Osteoblast (primary cell): ENCODE data around the gene PLA2R1. TPM values are rescaled to one million over a fixed set of nuclear protein-coding genes. Genes with fewer than 3 reads are reported as not detected.

Experiments
- DNase-seq: peaks from one replicate; pipeline ENCODE4 v3.0.0; 2011; ENCODE audit warnings: low spot score, mixed read lengths; ENCODE audit not compliant: insufficient read length; ENCODE audit errors: missing footprints
- H2AFZ ChIP-seq: 2 replicates; pipeline ENCODE4 v1.6.0; 2011; ENCODE audit warnings: mild to moderate bottlenecking, low read length
- H3K27ac ChIP-seq: 2 replicates; pipeline ENCODE4 v1.5.1; 2011; ENCODE audit warnings: mild to moderate bottlenecking, low read depth, low read length, moderate library complexity
- H3K27me3 ChIP-seq: 2 replicates; pipeline ENCODE4 v1.6.0; 2012; ENCODE audit warnings: mild to moderate bottlenecking, control low read depth, inconsistent platforms, low read length, moderate library complexity; ENCODE audit not compliant: insufficient read depth
- H3K36me3 ChIP-seq: 2 replicates; pipeline ENCODE4 v1.5.1; 2011; ENCODE audit warnings: mild to moderate bottlenecking, low read length, control low read depth, moderate library complexity; ENCODE audit not compliant: insufficient read depth
- H3K4me1 ChIP-seq: 2 replicates; pipeline ENCODE4 v1.5.1; 2011; ENCODE audit warnings: mild to moderate bottlenecking, low read length, control low read depth, moderate library complexity; ENCODE audit not compliant: insufficient read depth
- H3K4me2 ChIP-seq: 2 replicates; pipeline ENCODE4 v1.6.0; 2011; ENCODE audit warnings: mild to moderate bottlenecking, low read length; ENCODE audit not compliant: insufficient read depth
- H3K4me3 ChIP-seq: fragments of 200-600 bp; sonication (generic); 3 replicates; pipeline ENCODE4 v1.5.1; 2012; ENCODE audit warnings: mild to moderate bottlenecking, low read length, inconsistent platforms; ENCODE audit not compliant: insufficient read depth
- H3K79me2 ChIP-seq: 2 replicates; pipeline ENCODE4 v1.6.0; 2012; ENCODE audit warnings: mild to moderate bottlenecking, low read length, control low read depth, inconsistent platforms; ENCODE audit not compliant: insufficient read depth
- H3K9me3 ChIP-seq: 2 replicates; pipeline ENCODE4 v1.5.1; 2011; ENCODE audit warnings: low read depth, low read length, control low read depth
- H4K20me1 ChIP-seq: 2 replicates; pipeline ENCODE4 v1.6.0; 2012; ENCODE audit warnings: mild to moderate bottlenecking, low read length, control low read depth; ENCODE audit not compliant: insufficient read depth
- total RNA-seq: library from RNA; depleted of rRNA; stranded (reverse); fragments of >200 nt; gene quantifications from 2 replicates; pipeline ENCODE4 v1.2.3, GENCODE V29; 2012
- TF ChIP-seq, protein P1 (sequence below): IDR thresholded peaks from 2 replicates; pipeline ENCODE4 v1.5.1; 2011; ENCODE audit warnings: mild to moderate bottlenecking, low read depth, low read length, moderate library complexity; ENCODE audit errors: extremely low read depth

The PLA2R1 gene
- total RNA-seq, 1 donor = 19.9 TPM

DNA sequence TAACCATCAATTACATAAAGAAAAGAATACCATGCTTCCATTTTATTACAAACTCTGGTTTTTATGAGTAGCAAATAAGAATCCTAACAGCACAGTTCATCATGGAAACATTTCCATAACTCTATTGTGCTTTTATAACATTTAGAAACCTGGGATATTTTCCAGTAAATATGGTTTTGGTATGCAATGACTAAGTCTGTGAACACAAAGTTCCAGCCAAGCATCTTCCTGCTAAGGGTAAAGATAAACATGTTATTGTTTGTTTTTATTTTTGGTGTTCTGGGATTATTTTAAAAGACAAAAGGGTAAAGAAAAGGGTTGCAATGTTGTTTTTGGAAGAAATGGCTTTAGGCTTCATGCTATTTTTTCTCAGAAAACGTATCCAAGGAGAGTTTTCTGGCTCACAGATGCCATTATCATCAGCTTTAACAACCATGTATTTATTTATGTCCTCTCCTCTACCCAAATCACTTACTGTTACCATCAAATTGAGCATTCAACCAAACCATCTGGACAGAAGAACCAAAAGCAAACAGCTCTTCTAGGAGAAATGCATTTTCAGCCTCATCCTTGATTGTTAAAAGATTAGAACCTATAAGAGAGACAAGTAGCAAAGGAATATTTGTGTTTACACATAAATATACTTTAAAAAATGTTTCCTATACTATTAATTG lies 116.0 kb downstream of the PLA2R1 start:
- Histone ChIP-seq H2AFZ (peak overlapping the region; percentile 40), H3K4me2 (peak overlapping the region; percentile 14), H3K4me3 (no peak overlapping the region), H3K4me1 (peaks cover 10% of the 10 kb centered on the region), H3K36me3 (no peaks in the 10 kb centered on the region), H4K20me1 (no peaks in the 10 kb centered on the region), H3K79me2 (no peaks in the 10 kb centered on the region), H3K27ac (peak overlapping the region; percentile 81), H3K27me3 (no peaks in the 10 kb centered on the region), H3K9me3 (no peaks in the 10 kb centered on the region)
- TF ChIP-seq, protein P1, sequence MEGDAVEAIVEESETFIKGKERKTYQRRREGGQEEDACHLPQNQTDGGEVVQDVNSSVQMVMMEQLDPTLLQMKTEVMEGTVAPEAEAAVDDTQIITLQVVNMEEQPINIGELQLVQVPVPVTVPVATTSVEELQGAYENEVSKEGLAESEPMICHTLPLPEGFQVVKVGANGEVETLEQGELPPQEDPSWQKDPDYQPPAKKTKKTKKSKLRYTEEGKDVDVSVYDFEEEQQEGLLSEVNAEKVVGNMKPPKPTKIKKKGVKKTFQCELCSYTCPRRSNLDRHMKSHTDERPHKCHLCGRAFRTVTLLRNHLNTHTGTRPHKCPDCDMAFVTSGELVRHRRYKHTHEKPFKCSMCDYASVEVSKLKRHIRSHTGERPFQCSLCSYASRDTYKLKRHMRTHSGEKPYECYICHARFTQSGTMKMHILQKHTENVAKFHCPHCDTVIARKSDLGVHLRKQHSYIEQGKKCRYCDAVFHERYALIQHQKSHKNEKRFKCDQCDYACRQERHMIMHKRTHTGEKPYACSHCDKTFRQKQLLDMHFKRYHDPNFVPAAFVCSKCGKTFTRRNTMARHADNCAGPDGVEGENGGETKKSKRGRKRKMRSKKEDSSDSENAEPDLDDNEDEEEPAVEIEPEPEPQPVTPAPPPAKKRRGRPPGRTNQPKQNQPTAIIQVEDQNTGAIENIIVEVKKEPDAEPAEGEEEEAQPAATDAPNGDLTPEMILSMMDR = no peak
- peak; percentile 81 for DNase-seq

DNA sequence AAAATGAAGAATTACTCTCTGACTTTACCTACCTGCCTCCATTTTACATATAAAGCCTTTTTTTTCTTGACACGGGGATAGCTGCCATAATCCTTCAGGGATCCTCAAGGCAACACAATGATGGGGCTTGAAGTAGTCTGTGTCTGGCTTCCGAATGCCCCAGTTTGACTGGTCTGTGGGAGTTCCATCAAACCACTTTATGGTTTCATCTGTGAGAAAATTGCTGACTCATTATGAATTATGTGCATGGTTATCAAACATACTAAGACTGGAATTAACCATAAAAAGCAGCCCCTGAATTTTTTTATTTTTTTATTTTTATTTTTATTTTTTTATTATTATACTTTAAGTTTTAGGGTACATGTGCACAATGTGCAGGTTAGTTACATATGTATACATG lies 117.5 kb downstream of the PLA2R1 start:
- no peaks in the 10 kb centered on the region for H3K9me3 ChIP-seq
- no peak overlapping the region for H3K27ac ChIP-seq
- H3K79me2 ChIP-seq = no peaks in the 10 kb centered on the region
- H3K27me3 ChIP-seq = no peaks in the 10 kb centered on the region
- no peaks in the 10 kb centered on the region for H4K20me1 ChIP-seq
- no peak overlapping the region for H2AFZ ChIP-seq
- H3K4me2 ChIP-seq = no peak overlapping the region
- H3K36me3 ChIP-seq = no peaks in the 10 kb centered on the region
- DNase-seq = no peak
- H3K4me3 ChIP-seq = no peak overlapping the region
- H3K4me1 ChIP-seq = peaks cover 10% of the 10 kb centered on the region
- TF ChIP-seq, protein P1 = no peak

DNA sequence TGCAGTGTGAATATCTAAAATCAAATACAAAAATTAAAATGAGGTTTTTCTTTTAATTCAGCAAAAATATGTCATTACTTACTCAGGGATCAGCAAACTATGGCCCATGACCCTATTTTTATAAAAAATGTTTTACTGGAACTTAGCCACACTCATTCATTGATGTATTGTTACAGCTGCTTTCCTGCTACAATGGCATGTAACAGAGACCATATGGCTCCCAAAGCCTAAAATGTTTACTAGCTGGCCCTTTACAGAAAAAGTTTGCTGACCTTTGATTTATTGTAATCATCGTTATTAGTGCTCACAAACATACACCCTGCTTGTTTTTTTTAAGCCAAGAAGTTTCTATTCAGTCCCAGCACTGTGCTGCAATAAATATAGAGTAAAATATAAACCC lies 120.3 kb downstream of the PLA2R1 start:
- Histone ChIP-seq H3K27ac (no peak overlapping the region), H4K20me1 (no peaks in the 10 kb centered on the region), H3K36me3 (no peaks in the 10 kb centered on the region), H2AFZ (no peak overlapping the region), H3K27me3 (no peaks in the 10 kb centered on the region), H3K4me2 (no peak overlapping the region), H3K79me2 (no peaks in the 10 kb centered on the region), H3K9me3 (no peaks in the 10 kb centered on the region), H3K4me3 (no peak overlapping the region), H3K4me1 (peaks cover 10% of the 10 kb centered on the region)
- no peak for DNase-seq
- TF ChIP-seq, protein P1 = no peak

DNA sequence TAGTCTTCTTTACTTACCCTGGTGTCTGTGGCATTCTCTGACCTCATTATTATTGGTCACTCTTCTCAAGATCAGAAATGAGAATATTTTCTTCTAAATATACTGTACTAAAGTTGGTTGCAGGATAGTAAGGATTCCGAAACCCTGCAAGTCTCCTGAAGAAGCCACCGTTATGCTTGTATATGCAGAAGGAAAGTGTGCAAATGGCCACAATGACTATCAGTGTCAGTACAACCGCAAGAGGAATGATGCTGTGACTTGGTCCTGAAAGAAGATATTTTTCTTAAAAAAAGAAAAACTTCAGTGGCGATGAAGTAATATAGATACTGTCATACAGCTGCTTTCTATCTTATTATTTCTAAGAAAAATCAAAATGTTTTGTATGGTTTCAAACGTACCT lies 120.7 kb downstream of the PLA2R1 start:
- H2AFZ ChIP-seq = no peak overlapping the region
- H3K4me2 ChIP-seq = no peak overlapping the region
- H3K36me3 ChIP-seq = no peaks in the 10 kb centered on the region
- H3K9me3 ChIP-seq = no peaks in the 10 kb centered on the region
- H3K4me1 ChIP-seq = peaks cover 10% of the 10 kb centered on the region
- TF ChIP-seq, protein P1 = no peak
- no peak for DNase-seq
- no peaks in the 10 kb centered on the region for H3K27me3 ChIP-seq
- H3K27ac ChIP-seq = no peak overlapping the region
- H3K4me3 ChIP-seq = no peak overlapping the region
- H3K79me2 ChIP-seq = no peaks in the 10 kb centered on the region
- H4K20me1 ChIP-seq = no peaks in the 10 kb centered on the region
